ENCODE measurements around the gene SELPLG. TPM values are rescaled to one million over a fixed set of nuclear protein-coding genes. Genes with fewer than 3 reads are reported as not detected.
A peak's percentile ranks its signal among the peaks of the same experiment; 100 is the strongest.

The SELPLG gene
- total RNA-seq, 1 donor from 2014 or later = not detected

GRCh38 chr12:108647585-108648287 lies 14.0 kb upstream of the SELPLG start:
- no peaks in the 10 kb centered on the region for H3K79me2 ChIP-seq (ENCODE audit: low read depth)
- H3K27ac ChIP-seq = peak overlapping the region; percentile 56
- H3K4me2 ChIP-seq = no peak overlapping the region
- H3K36me3 Mint-ChIP-seq = peaks cover 53% of the 10 kb centered on the region
- DNase-seq (ENCODE audit: low spot score) = no peak
- TF ChIP-seq, protein P1, sequence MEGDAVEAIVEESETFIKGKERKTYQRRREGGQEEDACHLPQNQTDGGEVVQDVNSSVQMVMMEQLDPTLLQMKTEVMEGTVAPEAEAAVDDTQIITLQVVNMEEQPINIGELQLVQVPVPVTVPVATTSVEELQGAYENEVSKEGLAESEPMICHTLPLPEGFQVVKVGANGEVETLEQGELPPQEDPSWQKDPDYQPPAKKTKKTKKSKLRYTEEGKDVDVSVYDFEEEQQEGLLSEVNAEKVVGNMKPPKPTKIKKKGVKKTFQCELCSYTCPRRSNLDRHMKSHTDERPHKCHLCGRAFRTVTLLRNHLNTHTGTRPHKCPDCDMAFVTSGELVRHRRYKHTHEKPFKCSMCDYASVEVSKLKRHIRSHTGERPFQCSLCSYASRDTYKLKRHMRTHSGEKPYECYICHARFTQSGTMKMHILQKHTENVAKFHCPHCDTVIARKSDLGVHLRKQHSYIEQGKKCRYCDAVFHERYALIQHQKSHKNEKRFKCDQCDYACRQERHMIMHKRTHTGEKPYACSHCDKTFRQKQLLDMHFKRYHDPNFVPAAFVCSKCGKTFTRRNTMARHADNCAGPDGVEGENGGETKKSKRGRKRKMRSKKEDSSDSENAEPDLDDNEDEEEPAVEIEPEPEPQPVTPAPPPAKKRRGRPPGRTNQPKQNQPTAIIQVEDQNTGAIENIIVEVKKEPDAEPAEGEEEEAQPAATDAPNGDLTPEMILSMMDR (IDR thresholded peaks at IDR 0.05) = no peak
- TF ChIP-seq EZH2 (IDR thresholded peaks at IDR 0.05) (no peak), EZH2phosphoT487 (IDR thresholded peaks at IDR 0.05) (no peak)
- H4K20me1 ChIP-seq (ENCODE audit: low read depth) = no peaks in the 10 kb centered on the region
- peak overlapping the region; percentile 91 for H3K27ac Mint-ChIP-seq
- no peaks in the 10 kb centered on the region for H3K27me3 ChIP-seq
- peaks cover 2% of the 10 kb centered on the region for H3K27me3 Mint-ChIP-seq (ENCODE audit: insufficient read depth, low read depth)
- H3K9me3 Mint-ChIP-seq = no peaks in the 10 kb centered on the region
- peaks cover 5% of the 10 kb centered on the region for H3F3A ChIP-seq (ENCODE audit: low read depth)
- peaks cover 17% of the 10 kb centered on the region for H3K4me1 Mint-ChIP-seq
- H3K9me3 ChIP-seq (ENCODE audit: low read depth) = no peaks in the 10 kb centered on the region
- H3K4me3 Mint-ChIP-seq = no peak overlapping the region
- peaks cover 9% of the 10 kb centered on the region for H3K36me3 ChIP-seq
- no peak overlapping the region for H2AFZ ChIP-seq (replicated peaks)
- H3K4me1 ChIP-seq = no peaks in the 10 kb centered on the region
- no peak overlapping the region for H3K9ac ChIP-seq
- no peak overlapping the region for H3K4me3 ChIP-seq

DNA sequence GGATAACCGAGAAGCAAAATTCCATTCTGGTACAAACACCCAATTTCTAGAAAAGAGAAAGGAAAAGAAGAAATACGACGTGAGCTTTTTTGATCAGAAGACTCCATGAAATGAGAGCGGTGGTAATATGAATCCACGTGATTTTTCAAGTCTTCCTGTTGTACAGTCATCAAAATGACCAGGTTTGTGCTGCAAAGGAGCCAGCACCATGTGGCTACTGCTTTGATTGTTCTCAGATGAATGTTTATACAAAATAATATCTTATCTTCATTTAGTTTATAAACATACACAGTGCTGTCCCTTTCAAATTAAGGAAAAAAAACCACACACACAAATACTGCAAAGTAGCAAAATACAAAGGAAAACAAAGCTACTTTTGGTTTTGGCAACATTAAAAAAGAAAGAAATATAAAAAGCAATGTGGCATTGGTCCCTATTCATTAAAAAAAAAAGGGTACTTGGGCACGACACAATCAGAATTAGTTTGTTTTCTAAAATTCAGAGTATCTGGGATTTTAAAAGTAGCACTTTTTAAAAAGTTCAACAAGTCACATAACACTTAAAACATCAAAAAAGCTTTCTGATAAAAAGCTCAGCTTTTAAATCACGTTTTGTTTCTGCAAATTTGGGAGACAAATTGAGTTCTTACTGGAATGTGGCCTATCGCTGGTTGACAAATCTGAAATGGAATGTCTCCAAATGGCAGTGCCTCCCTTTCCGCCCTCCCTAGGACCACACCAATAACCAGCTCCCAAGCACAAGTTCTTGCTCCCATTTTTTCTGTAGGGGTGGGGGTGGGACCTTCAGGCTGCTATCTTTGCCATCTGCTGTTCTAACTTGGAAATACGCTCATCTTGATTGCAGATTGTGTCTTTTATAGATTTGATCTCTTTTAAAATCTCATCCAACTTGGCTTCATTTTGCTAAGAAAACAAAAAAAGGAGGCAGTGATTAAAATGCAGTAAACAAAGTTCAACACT lies 13.2 kb upstream of the SELPLG start:
- Mint-ChIP-seq H3K9me3 (no peaks in the 10 kb centered on the region), H3K36me3 (peaks cover 54% of the 10 kb centered on the region), H3K4me1 (peaks cover 22% of the 10 kb centered on the region), H3K27ac (no peak overlapping the region), H3K27me3 (ENCODE audit: insufficient read depth, low read depth) (peaks cover 2% of the 10 kb centered on the region), H3K4me3 (no peak overlapping the region)
- Histone ChIP-seq H3K4me2 (no peak overlapping the region), H3K79me2 (ENCODE audit: low read depth) (no peaks in the 10 kb centered on the region), H2AFZ (replicated peaks) (no peak overlapping the region), H3K9ac (no peak overlapping the region), H3K36me3 (peaks cover 9% of the 10 kb centered on the region), H3K9me3 (ENCODE audit: low read depth) (no peaks in the 10 kb centered on the region), H3K4me3 (no peak overlapping the region), H3K27me3 (no peaks in the 10 kb centered on the region), H3K4me1 (no peaks in the 10 kb centered on the region), H4K20me1 (ENCODE audit: low read depth) (no peaks in the 10 kb centered on the region), H3F3A (ENCODE audit: low read depth) (peaks cover 5% of the 10 kb centered on the region), H3K27ac (no peak overlapping the region)
- TF ChIP-seq EZH2 (IDR thresholded peaks at IDR 0.05) (no peak), EZH2phosphoT487 (IDR thresholded peaks at IDR 0.05) (no peak)
- TF ChIP-seq, protein P1 (IDR thresholded peaks at IDR 0.05) = no peak
- DNase-seq (ENCODE audit: low spot score) = no peak

- H3K4me2 ChIP-seq = no peak overlapping the region
- Mint-ChIP-seq H3K4me3 (no peak overlapping the region), H3K27ac (peak overlapping the region; percentile 27)
These were observed 12.2 kb upstream of the SELPLG start for GRCh38 chr12:108645686-108646599.

More at GRCh38 chr12:108645686-108646599, 12.2 kb upstream of the SELPLG start:
- Mint-ChIP-seq H3K27me3 (ENCODE audit: insufficient read depth, low read depth) (peaks cover 2% of the 10 kb centered on the region), H3K9me3 (no peaks in the 10 kb centered on the region), H3K36me3 (peaks cover 48% of the 10 kb centered on the region), H3K4me1 (peaks cover 28% of the 10 kb centered on the region)
- H3K4me1 ChIP-seq = no peaks in the 10 kb centered on the region
- peaks cover 5% of the 10 kb centered on the region for H3K36me3 ChIP-seq
- H3K27me3 ChIP-seq = no peaks in the 10 kb centered on the region
- H2AFZ ChIP-seq (replicated peaks) = no peak overlapping the region
- H3K27ac ChIP-seq = no peak overlapping the region
- no peak overlapping the region for H3K4me3 ChIP-seq
- DNase-seq (ENCODE audit: low spot score) = no peak
- no peaks in the 10 kb centered on the region for H3K9me3 ChIP-seq (ENCODE audit: low read depth)
- no peak overlapping the region for H3K9ac ChIP-seq
- no peaks in the 10 kb centered on the region for H3K79me2 ChIP-seq (ENCODE audit: low read depth)
- H4K20me1 ChIP-seq (ENCODE audit: low read depth) = no peaks in the 10 kb centered on the region
- peaks cover 5% of the 10 kb centered on the region for H3F3A ChIP-seq (ENCODE audit: low read depth)
- TF ChIP-seq EZH2 (IDR thresholded peaks at IDR 0.05) = no peak
- no peak for TF ChIP-seq EZH2phosphoT487 (IDR thresholded peaks at IDR 0.05)
- TF ChIP-seq, protein P1 (IDR thresholded peaks at IDR 0.05) = no peak

Data from neural progenitor cell (in vitro differentiated cells).